Brain microvascular endothelial cell (primary cell): ENCODE measurements around the gene ACOX3.

ENCODE experiments used
- DNase-seq: peaks from one replicate; pipeline ENCODE4 v3.0.0-alpha.2; 2020
- H3K27ac ChIP-seq: fragments of 250-450 bp; sonication (Bioruptor Pico); 2 replicates; pipeline ENCODE4 v1.5.1; 2020; ENCODE audit warnings: mild to moderate bottlenecking, moderate library complexity
- H3K27me3 ChIP-seq: fragments of 250-450 bp; sonication (Bioruptor Pico); replicated peaks from 2 replicates; pipeline ENCODE4 v1.5.1; 2020; ENCODE audit warnings: mild to moderate bottlenecking
- H3K36me3 ChIP-seq: fragments of 250-450 bp; sonication (Bioruptor Pico); replicated peaks from 2 replicates; pipeline ENCODE4 v1.5.1; 2020; ENCODE audit warnings: mild to moderate bottlenecking
- H3K4me3 ChIP-seq: 2 replicates; pipeline ENCODE4 v1.5.1; 2011; ENCODE audit warnings: low read depth, mild to moderate bottlenecking, control low read depth, low read length, moderate library complexity
- in situ Hi-C: cut with HindIII; loops from 2 replicates; pipeline ENCODE4 v1.10.0; 2017; ENCODE audit warnings: low sequenced_read_pairs, low pct_ligation_motif_present
- TF ChIP-seq, protein P1 (sequence below): IDR thresholded peaks from 2 replicates; pipeline ENCODE4 v1.5.1; 2011; ENCODE audit warnings: low read depth, mild to moderate bottlenecking, moderate library complexity, low read length, control low read depth, inconsistent platforms; ENCODE audit errors: missing control alignments

The ACOX3 gene

DNA sequence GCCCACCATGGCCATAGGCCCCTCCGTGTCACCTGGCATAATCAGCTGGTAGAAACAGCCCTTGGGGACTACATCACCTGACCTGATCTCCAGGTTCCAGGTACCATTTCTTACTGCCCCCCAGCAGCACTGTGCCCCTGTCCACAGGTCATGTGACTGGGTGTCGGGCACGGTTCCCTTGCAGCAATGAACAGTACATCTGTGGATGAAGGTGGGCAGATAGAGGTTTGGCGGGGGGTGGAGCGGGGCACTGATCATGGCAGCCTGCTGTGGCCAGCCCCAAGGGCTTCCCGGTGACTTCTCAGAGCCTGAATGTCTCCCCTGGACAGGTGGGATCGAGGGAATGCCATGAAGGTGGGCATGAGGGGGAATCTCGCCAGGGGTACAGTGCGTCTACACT lies 37.8 kb upstream of the ACOX3 start:
- TF ChIP-seq, protein P1, sequence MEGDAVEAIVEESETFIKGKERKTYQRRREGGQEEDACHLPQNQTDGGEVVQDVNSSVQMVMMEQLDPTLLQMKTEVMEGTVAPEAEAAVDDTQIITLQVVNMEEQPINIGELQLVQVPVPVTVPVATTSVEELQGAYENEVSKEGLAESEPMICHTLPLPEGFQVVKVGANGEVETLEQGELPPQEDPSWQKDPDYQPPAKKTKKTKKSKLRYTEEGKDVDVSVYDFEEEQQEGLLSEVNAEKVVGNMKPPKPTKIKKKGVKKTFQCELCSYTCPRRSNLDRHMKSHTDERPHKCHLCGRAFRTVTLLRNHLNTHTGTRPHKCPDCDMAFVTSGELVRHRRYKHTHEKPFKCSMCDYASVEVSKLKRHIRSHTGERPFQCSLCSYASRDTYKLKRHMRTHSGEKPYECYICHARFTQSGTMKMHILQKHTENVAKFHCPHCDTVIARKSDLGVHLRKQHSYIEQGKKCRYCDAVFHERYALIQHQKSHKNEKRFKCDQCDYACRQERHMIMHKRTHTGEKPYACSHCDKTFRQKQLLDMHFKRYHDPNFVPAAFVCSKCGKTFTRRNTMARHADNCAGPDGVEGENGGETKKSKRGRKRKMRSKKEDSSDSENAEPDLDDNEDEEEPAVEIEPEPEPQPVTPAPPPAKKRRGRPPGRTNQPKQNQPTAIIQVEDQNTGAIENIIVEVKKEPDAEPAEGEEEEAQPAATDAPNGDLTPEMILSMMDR: no peak
- no peak for DNase-seq
- H3K27me3 ChIP-seq: no peaks in the 10 kb centered on the region
- in situ Hi-C loops: no loop called here
- no peak overlapping the region for H3K4me3 ChIP-seq
- peaks cover 2% of the 10 kb centered on the region for H3K36me3 ChIP-seq
- H3K27ac ChIP-seq: no peak overlapping the region

GRCh38 chr4:8477676-8478075 lies 37.2 kb upstream of the ACOX3 start:
- no peaks in the 10 kb centered on the region for H3K27me3 ChIP-seq
- in situ Hi-C loops: no loop called here
- TF ChIP-seq, protein P1: no peak
- peaks cover 2% of the 10 kb centered on the region for H3K36me3 ChIP-seq
- no peak for DNase-seq
- no peak overlapping the region for H3K27ac ChIP-seq
- no peak overlapping the region for H3K4me3 ChIP-seq

DNA sequence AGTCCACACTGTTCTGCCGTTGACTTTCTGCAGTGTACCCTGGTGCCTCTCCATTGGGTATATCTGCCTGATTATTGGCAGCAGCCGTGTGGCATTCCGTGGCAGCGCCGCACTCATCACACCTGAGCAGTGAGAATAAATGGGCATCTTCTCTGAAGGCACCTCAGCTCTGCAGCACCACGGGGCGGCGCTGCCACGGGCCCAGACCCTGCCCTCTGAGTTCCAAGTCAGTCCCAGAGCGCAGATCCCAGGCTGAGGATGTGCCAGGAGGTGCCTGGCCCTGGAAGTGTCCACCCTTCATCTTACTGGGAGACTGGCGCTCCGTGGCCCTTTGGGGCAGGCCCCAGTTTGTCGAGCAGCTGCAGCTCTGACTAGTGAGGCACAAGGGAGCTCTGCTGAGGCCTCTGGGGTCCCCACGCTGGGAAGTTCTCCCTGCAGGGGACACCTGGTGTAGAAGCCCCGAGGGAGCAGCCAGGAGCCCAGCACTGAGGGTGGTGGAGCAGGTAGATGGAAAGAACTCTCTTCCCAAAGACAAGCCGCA lies 36.6 kb upstream of the ACOX3 start:
- Histone ChIP-seq H3K27ac (no peak overlapping the region), H3K36me3 (peaks cover 2% of the 10 kb centered on the region), H3K27me3 (no peaks in the 10 kb centered on the region), H3K4me3 (no peak overlapping the region)
- TF ChIP-seq, protein P1: no peak
- in situ Hi-C loops: no loop called here
- no peak for DNase-seq

DNA sequence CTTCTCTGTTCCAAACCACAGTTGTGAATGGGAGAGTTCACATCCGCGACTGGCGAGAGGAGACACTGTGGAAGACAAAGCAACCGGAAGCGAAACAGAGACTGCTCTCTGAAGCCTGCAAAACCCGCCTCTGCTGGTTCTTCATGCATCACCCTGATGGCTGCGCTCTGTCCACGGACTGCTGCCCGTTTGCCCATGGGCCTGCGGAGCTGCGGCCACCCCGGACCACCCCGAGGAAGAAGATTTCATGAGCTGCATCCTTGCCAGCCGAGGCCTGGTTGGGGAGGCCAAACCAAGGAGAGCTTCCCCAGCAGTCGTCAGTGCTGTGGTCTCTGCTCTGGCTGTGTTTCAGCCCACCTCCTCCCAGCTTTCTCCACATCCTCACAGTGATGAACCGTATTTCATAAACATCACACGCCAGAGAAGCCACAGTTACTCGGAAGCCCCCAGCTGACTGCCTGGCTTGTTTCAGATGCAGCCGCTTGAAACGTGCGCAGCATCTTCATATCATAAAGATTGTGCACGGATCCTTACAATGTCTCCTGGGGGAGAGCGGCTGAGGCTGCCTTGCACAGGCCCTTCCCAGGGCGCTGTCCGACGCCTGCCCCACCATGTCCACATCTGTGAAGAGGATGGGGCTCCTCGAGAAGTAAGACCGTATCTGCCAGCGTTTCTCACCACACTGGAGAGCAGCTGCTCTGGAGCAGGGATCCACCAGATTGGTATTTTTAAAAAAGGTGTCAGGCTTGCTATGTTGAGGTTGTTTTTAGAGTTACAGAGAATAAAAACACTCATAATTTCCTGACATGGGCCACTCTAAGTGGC lies 35.4 kb upstream of the ACOX3 start:
- TF ChIP-seq, protein P1: no peak
- no peak overlapping the region for H3K4me3 ChIP-seq
- in situ Hi-C loops: no loop called here
- DNase-seq: no peak
- peaks cover 2% of the 10 kb centered on the region for H3K36me3 ChIP-seq
- no peak overlapping the region for H3K27ac ChIP-seq
- H3K27me3 ChIP-seq: no peaks in the 10 kb centered on the region

DNA sequence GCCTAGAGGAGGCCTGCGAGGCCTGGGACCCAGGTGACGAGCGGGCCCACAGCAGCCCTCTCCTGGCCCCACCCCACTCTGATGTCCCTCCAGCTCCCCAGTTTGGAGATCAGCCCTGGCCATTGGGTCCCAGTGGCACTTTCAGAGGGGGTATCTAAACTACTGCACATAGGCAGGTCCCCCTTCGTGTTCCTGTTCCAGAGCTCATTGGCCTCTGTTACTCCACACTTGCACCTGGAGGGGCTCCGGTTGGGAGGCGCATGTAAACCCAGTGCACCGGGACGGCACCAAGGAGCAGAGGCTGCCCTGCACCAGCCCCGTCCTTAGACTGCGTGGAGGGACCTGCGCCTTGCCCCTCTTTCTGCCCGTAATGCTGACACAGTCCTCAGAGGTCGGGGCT lies 34.3 kb upstream of the ACOX3 start:
- H3K36me3 ChIP-seq: peaks cover 2% of the 10 kb centered on the region
- no peak for DNase-seq
- no peaks in the 10 kb centered on the region for H3K27me3 ChIP-seq
- no peak overlapping the region for H3K4me3 ChIP-seq
- TF ChIP-seq, protein P1: no peak
- H3K27ac ChIP-seq: no peak overlapping the region
- in situ Hi-C loops: no loop called here
